Measurements from ENCODE around the gene DRICH1. TPM values are rescaled to one million over a fixed set of nuclear protein-coding genes. Genes with fewer than 3 reads are reported as not detected.

Gene DRICH1
- total RNA-seq, 2 experiments from 2014 or later, result 0.23 TPM; not detected in 1

DNA sequence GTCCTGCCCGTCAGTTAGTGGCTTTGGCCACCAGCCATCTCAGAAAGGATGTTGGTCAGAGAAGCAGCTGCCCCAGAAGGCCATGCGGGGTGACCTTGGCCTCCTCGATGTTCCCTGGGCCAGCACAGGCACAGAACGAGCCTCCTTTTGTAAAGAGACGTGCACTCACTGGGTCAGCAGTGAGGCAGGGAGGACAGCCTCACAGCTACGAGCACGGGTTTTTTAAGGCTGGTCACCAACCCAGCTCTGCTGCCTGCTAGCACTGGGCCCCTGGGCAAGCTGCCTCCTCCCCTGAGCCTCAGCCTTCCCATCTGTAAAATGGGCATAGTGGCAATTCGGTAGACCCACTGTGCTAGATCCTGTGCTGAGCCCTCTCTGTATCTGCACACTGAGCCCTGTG is 62.8 kb downstream of the DRICH1 start:
- peaks cover 6% of the 10 kb centered on the region for H3K4me1 Mint-ChIP-seq (ENCODE audit: low read depth)
- peaks cover 22% of the 10 kb centered on the region for H3K27me3 Mint-ChIP-seq
- no peak overlapping the region for H3K4me3 Mint-ChIP-seq
- intact Hi-C loops (cut with micrococcal nuclease), result no loop called here
- no peaks in the 10 kb centered on the region for H3K9me3 Mint-ChIP-seq
- no peaks in the 10 kb centered on the region for H3K36me3 Mint-ChIP-seq (ENCODE audit: low read depth)
- no peak overlapping the region for H3K27ac Mint-ChIP-seq
- DNase-seq (no peak), ATAC-seq (no peak)
- TF ChIP-seq, protein P1, sequence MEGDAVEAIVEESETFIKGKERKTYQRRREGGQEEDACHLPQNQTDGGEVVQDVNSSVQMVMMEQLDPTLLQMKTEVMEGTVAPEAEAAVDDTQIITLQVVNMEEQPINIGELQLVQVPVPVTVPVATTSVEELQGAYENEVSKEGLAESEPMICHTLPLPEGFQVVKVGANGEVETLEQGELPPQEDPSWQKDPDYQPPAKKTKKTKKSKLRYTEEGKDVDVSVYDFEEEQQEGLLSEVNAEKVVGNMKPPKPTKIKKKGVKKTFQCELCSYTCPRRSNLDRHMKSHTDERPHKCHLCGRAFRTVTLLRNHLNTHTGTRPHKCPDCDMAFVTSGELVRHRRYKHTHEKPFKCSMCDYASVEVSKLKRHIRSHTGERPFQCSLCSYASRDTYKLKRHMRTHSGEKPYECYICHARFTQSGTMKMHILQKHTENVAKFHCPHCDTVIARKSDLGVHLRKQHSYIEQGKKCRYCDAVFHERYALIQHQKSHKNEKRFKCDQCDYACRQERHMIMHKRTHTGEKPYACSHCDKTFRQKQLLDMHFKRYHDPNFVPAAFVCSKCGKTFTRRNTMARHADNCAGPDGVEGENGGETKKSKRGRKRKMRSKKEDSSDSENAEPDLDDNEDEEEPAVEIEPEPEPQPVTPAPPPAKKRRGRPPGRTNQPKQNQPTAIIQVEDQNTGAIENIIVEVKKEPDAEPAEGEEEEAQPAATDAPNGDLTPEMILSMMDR (IDR thresholded peaks at IDR 0.05), result no peak
- ChIA-PET CTCF (interaction anchor here (1.7 kb wide), 1 partner anchor 22 kb away, joined by 6 read pairs; no protein-coding TSS in a partner anchor), POLR2A (interaction anchor here (0.9 kb wide), 1 partner anchor 18 kb away, joined by 3 read pairs; no protein-coding TSS in a partner anchor)

DNA sequence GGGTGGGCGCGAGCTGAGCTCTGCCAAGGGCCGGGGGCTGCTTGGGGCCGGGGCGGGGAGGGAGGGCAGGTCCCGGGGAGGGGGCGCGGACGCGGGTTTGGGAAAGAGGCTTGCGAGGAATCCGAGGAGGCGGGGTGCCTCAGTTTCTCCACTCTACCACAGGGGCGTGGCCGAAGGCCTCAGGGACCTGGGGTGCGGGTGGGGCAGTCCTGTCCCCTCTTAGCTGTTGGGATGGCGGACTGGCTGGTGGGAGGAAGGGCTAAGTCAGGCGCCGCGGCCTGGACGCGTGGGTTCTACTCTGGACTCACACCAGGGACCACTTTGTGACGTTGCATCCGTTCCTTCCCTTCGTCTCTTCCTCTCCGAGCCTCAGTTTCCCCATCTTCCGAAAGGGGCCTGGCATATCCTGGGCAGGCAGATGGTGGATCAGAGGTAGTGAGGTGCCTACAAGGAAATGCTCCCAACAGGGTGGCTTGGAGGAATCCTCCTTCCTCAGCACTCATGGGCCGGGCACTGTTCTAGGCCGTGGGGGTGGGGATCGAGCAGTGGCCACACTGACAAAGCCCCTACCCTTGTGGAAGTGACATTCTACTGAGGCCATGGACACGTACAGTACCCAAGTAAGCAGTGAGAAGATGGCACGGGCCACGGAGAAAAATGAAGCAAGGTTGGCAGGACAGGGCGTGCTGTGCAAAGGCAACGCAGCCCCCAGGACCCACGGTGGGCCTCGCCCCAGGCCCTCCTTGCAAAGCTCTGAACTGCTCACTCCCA is 65.2 kb downstream of the DRICH1 start:
- CTCF ChIA-PET, result no interaction called here
- POLR2A ChIA-PET, result no interaction called here
- Mint-ChIP-seq H3K27ac (no peak overlapping the region), H3K4me3 (peak overlapping the region; percentile 38), H3K9me3 (no peaks in the 10 kb centered on the region), H3K36me3 (ENCODE audit: low read depth) (no peaks in the 10 kb centered on the region), H3K27me3 (peaks cover 22% of the 10 kb centered on the region), H3K4me1 (ENCODE audit: low read depth) (peaks cover 6% of the 10 kb centered on the region)
- no peak for ATAC-seq
- TF ChIP-seq, protein P1 (IDR thresholded peaks at IDR 0.05), result no peak
- intact Hi-C loops (cut with micrococcal nuclease), result no loop called here
- DNase-seq, result no peak

DNA sequence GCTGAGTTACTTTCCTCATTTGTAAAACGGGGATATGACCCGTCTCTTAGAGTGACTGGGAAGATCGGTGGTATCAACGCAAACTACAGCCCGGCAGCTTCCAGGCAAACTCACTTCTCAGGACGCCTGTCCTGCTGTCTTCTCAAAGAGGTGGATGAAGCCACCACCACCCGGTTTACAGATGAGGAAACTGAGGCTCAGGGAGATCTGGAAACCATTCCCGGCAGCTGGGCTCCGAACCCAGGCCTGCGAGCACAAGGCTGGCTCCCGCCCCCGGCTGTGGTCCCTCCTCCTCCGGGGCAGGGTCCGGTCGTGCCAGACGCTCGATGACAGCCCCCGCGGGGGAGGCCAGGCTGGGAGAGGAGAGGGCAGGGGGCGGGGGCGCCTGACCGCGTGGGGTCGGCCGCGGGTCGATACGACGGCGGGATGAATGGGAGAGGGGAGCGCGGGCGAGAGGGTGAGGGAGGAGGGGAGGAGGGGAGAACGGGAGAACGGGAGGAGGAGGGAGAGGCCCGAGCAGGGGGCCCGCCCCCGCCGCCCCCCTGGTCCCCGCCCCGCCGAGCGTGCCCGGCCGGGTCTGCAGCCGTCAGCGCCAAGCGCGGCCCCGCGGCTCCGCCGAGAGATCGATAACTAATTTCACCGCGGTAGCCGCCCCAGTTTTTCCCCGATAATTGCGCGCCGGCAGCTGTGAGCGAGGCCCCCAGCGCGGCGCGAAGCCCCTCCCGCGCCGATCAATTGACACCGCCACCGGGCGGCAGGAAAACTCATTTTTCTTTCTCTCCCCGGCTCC is 66.0 kb downstream of the DRICH1 start:
- Mint-ChIP-seq H3K9me3 (no peaks in the 10 kb centered on the region), H3K36me3 (ENCODE audit: low read depth) (no peaks in the 10 kb centered on the region), H3K4me3 (peak overlapping the region; percentile 59), H3K4me1 (ENCODE audit: low read depth) (peaks cover 6% of the 10 kb centered on the region), H3K27me3 (peaks cover 22% of the 10 kb centered on the region), H3K27ac (no peak overlapping the region)
- TF ChIP-seq, protein P1 (IDR thresholded peaks at IDR 0.05), result no peak
- ATAC-seq, result peak; percentile 18
- CTCF ChIA-PET, result no interaction called here
- intact Hi-C loops (cut with micrococcal nuclease), result no loop called here
- POLR2A ChIA-PET, result no interaction called here
- peak; percentile 13 for DNase-seq

DNA sequence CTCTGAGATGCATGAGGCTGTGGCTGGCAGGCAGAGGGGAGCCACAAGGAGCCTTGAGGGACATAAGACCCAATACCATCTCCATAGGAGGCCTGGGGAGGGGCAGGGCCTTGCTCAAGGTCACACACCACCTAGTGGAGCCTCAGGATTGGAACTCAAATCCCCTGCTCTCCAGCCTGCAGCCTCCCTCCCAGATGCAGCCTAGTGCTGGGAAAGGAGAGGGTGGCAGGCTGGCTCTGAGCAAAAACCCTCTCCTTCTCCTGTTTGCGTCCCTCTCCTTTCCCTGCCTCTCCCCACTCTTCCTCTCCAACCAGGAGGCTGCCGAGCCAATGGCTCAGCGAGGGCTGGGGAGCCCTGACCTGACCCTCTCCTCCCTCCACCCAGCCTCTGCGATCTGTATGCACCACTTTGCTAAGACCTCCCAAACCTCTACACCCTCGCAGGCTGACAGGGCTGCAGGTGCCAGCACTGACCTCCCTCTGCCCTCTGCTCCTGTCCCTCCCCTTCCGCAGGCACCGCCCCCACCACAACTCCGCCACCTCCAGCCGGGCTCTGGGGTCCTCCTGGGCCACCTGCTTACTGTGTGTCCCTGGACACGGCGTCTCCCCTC is 66.7 kb downstream of the DRICH1 start:
- intact Hi-C loops (cut with micrococcal nuclease), result no loop called here
- DNase-seq (peak; percentile 30), ATAC-seq (peak; percentile 77)
- H3K27ac Mint-ChIP-seq, result no peak overlapping the region
- H3K27me3 Mint-ChIP-seq, result peaks cover 22% of the 10 kb centered on the region
- POLR2A ChIA-PET, result no interaction called here
- H3K9me3 Mint-ChIP-seq, result no peaks in the 10 kb centered on the region
- CTCF ChIA-PET, result no interaction called here
- peaks cover 6% of the 10 kb centered on the region for H3K4me1 Mint-ChIP-seq (ENCODE audit: low read depth)
- H3K4me3 Mint-ChIP-seq, result peak overlapping the region; percentile 59
- TF ChIP-seq, protein P1 (IDR thresholded peaks at IDR 0.05), result no peak
- H3K36me3 Mint-ChIP-seq (ENCODE audit: low read depth), result no peaks in the 10 kb centered on the region

Measured in activated CD8-positive, alpha-beta T cell treated with anti-CD3 and anti-CD28 coated beads for 36 hours (primary cell).